HTERT RPE-1 (cell line): ENCODE data around the gene LGI2.
"Not testable (repeated sequence)": the region's sequence is repeated elsewhere in the genome, so short reads cannot be mapped to it uniquely, and the experiment has no call there.

Source experiments
- in situ Hi-C: fragments of 300-500 bp; cut with MboI; formaldehyde crosslinking; loops from 4 replicates; pipeline ENCODE4 v1.14.3; 2020; ENCODE audit warnings: low sequenced_read_pairs

The LGI2 gene

GRCh38 chr4:25030277-25031076, at the start of gene LGI2:
Gene LGI2 (minus strand): TSS chr4:25030946. CDS start chr4:25030693, 253 bp downstream.
- in situ Hi-C loops = no loop called here

- in situ Hi-C loops = no loop called here
Observed at GRCh38 chr4:25078523-25078922, 47.8 kb upstream of the LGI2 start.

- in situ Hi-C loops = no loop called here
Observed at GRCh38 chr4:25076625-25077398, 46.1 kb upstream of the LGI2 start.

- in situ Hi-C loops = no loop called here
Observed at GRCh38 chr4:25075851-25076250, 45.1 kb upstream of the LGI2 start.

- in situ Hi-C loops = no loop called here
Observed at GRCh38 chr4:25075129-25075528, 44.4 kb upstream of the LGI2 start.

- in situ Hi-C loops = no loop called here
Observed at GRCh38 chr4:25070545-25070944, 39.8 kb upstream of the LGI2 start.

- in situ Hi-C loops = no loop called here
Observed at GRCh38 chr4:25069014-25069413, 38.3 kb upstream of the LGI2 start.

- in situ Hi-C loops = no loop called here
Observed at GRCh38 chr4:25068386-25068785, 37.6 kb upstream of the LGI2 start.

- in situ Hi-C loops = no loop called here
Observed at GRCh38 chr4:25065932-25066590, 35.3 kb upstream of the LGI2 start.

- in situ Hi-C loops = no loop called here
Observed at GRCh38 chr4:25065431-25065858, 34.7 kb upstream of the LGI2 start.

- in situ Hi-C loops = not testable (repeated sequence)
Observed at GRCh38 chr4:25064447-25064846, 33.7 kb upstream of the LGI2 start.

- in situ Hi-C loops = no loop called here
Observed at GRCh38 chr4:25063116-25063515, 32.4 kb upstream of the LGI2 start.

- in situ Hi-C loops = no loop called here
Observed at GRCh38 chr4:25062098-25062497, 31.4 kb upstream of the LGI2 start.

GRCh38 chr4:25061602-25062001, 30.9 kb upstream of the LGI2 start:
- in situ Hi-C loops = no loop called here

- in situ Hi-C loops = no loop called here
Observed at GRCh38 chr4:25060963-25061340, 30.2 kb upstream of the LGI2 start.

GRCh38 chr4:25060241-25060962, 29.7 kb upstream of the LGI2 start:
- in situ Hi-C loops = no loop called here

- in situ Hi-C loops = no loop called here
Observed at GRCh38 chr4:25059791-25060190, 29.0 kb upstream of the LGI2 start.

GRCh38 chr4:25058796-25059195, 28.1 kb upstream of the LGI2 start:
- in situ Hi-C loops = no loop called here

GRCh38 chr4:25057299-25057698, 26.6 kb upstream of the LGI2 start:
- in situ Hi-C loops = no loop called here

- in situ Hi-C loops = not testable (repeated sequence)
Observed at GRCh38 chr4:25052037-25052436, 21.3 kb upstream of the LGI2 start.

- in situ Hi-C loops = no loop called here
Observed at GRCh38 chr4:25051534-25051933, 20.8 kb upstream of the LGI2 start.
